Sigmoid colon (tissue), 7 donors: ENCODE measurements around the gene CNNM2. TPM values are rescaled to one million over a fixed set of nuclear protein-coding genes. Genes with fewer than 3 reads are reported as not detected.

Experiments
- DNase-seq: peaks from one replicate; pipeline ENCODE4 v3.0.0-alpha.2; 2019
- H3K27ac ChIP-seq, 4 donors: fragments of 200-600 bp; sonication (generic); one replicate each; pipeline ENCODE4 v1.5.1; 2016 to 2019; ENCODE audit warnings: mild to moderate bottlenecking in 1 of 4
- H3K27me3 ChIP-seq, 3 donors: fragments of 200-600 bp; sonication (generic); one replicate each; pipeline ENCODE4 v1.5.1; 2019; ENCODE audit warnings: mild to moderate bottlenecking in 1 of 3
- H3K36me3 ChIP-seq, 4 donors: fragments of 200-600 bp; sonication (generic); one replicate each; pipeline ENCODE4 v1.5.1; 2016 to 2019
- H3K4me1 ChIP-seq, 4 donors: fragments of 200-600 bp; sonication (generic); one replicate each; pipeline ENCODE4 v1.5.1; 2017 to 2019
- H3K4me3 ChIP-seq, 4 donors: fragments of 200-600 bp; sonication (generic); one replicate each; pipeline ENCODE4 v1.5.1; 2017 to 2019; ENCODE audit warnings: mild to moderate bottlenecking in 2 of 4, moderate library complexity in 1 of 4
- H3K9me3 ChIP-seq, 4 donors: fragments of 200-600 bp in 3 of 4; sonication (generic) in 3 of 4; one replicate each; pipeline versions ENCODE4 v1.5.1 to v1.6.1; 2013 to 2019
- CTCF ChIP-seq, 4 experiments: fragments of 450-650 bp in 3 of 4; fragments of 200-600 bp in 1 of 4; IDR thresholded peaks; one replicate each; pipeline ENCODE4 v1.5.1; 2016 to 2019; ENCODE audit warnings: antibody characterized with exemption in 4 of 4, mild to moderate bottlenecking in 3 of 4, moderate library complexity in 2 of 4
- EP300 ChIP-seq, 4 donors: sonication (generic); formaldehyde crosslinking; IDR thresholded peaks; one replicate each; pipeline ENCODE4 v1.6.1; 2017; ENCODE audit warnings: antibody characterized with exemption in 4 of 4
- POLR2A ChIP-seq, 2 donors: fragments of 450-650 bp; IDR thresholded peaks; one replicate each; pipeline ENCODE4 v1.6.1; 2016; ENCODE audit warnings: antibody characterized with exemption in 2 of 2, mild to moderate bottlenecking in 2 of 2, moderate library complexity in 2 of 2
- POLR2AphosphoS5 ChIP-seq, 4 donors: sonication (generic); formaldehyde crosslinking; IDR thresholded peaks; one replicate each; pipeline ENCODE4 v1.6.1; 2017; ENCODE audit warnings: antibody characterized with exemption in 4 of 4
- WGBS, 2 donors: extraction: QIAGEN DNeasy Blood & Tissue Kit; methylation state at CpG; one replicate each; pipeline ENCODE4 v1.1.7; 2013; 5-methylcytosine and 5-hydroxymethylcytosine counted together
- intact Hi-C: fragments of 100-400 bp; cut with DNase I; formaldehyde crosslinking; loops from one replicate; pipeline ENCODE4 v1.15.1; 2023
- polyA plus RNA-seq, 3 donors: library from polyadenylated mRNA; stranded (reverse); fragments of 200-250 nt; gene quantifications; one replicate each; pipeline ENCODE4 v1.2.3, GENCODE V29; 2013
- total RNA-seq, 4 donors: library from RNA; depleted of rRNA; stranded (reverse); fragments of >200 nt; gene quantifications; one replicate each; pipeline ENCODE4 v1.1.0, GENCODE V29; 2016
- donor health status: healthy with polysubstance abuse.
- donor health status: Bipolar disorder and iron deficiency.
- donor health status: healthy.

The CNNM2 gene
- total and polyA plus RNA-seq, 7 donors, result 2.4 to 11.1 (median 5.8) TPM

- H3K27me3 ChIP-seq, result no peaks in the 10 kb centered on the region
- no peaks in the 10 kb centered on the region for H3K9me3 ChIP-seq
- no peak overlapping the region for H3K27ac ChIP-seq
- TF ChIP-seq CTCF (IDR thresholded peaks at IDR 0.05) (no peak), POLR2AphosphoS5 (IDR thresholded peaks at IDR 0.05) (no peak), POLR2A (IDR thresholded peaks at IDR 0.05) (no peak), EP300 (IDR thresholded peaks at IDR 0.05) (no peak)
- peaks cover 0 to 36% (median 0%) of the 10 kb centered on the region in 4 donors for H3K36me3 ChIP-seq
- H3K4me1 ChIP-seq, result no peaks in the 10 kb centered on the region
- H3K4me3 ChIP-seq, result no peak overlapping the region
- intact Hi-C loops, result no loop called here
- no peak for DNase-seq
- 76 to 88% methylated on average over 4 of the region's 4 CpGs for WGBS, 2 donors
Measured at GRCh38 chr10:102894466-102895213, 23.5 kb upstream of the CNNM2 start.

GRCh38 chr10:102900006-102900405 lies 18.1 kb upstream of the CNNM2 start:
- Histone ChIP-seq H3K27me3 (no peaks in the 10 kb centered on the region), H3K9me3 (no peaks in the 10 kb centered on the region), H3K27ac (no peak overlapping the region), H3K4me3 (no peak overlapping the region), H3K4me1 (no peaks in the 10 kb centered on the region), H3K36me3 (peaks cover 0 to 6% (median 0%) of the 10 kb centered on the region in 4 donors)
- DNase-seq, result no peak
- TF ChIP-seq POLR2AphosphoS5 (IDR thresholded peaks at IDR 0.05), result no peak
- no peak for TF ChIP-seq POLR2A (IDR thresholded peaks at IDR 0.05)
- no peak for TF ChIP-seq CTCF (IDR thresholded peaks at IDR 0.05)
- no peak for TF ChIP-seq EP300 (IDR thresholded peaks at IDR 0.05)
- WGBS, 2 donors, result 78 to 94% methylated on average over 3 of the region's 3 CpGs
- intact Hi-C loops, result loop anchor here (5.0 kb wide), 1 partner anchor 63 kb away; the partner anchor contains the start of gene CYP17A1

- H3K36me3 ChIP-seq, result no peaks in the 10 kb centered on the region
Measured at GRCh38 chr10:102904346-102904745, 13.7 kb upstream of the CNNM2 start.

GRCh38 chr10:102906507-102906906 lies 11.6 kb upstream of the CNNM2 start:
- Histone ChIP-seq H3K4me1 (no peaks in the 10 kb centered on the region), H3K9me3 (no peaks in the 10 kb centered on the region), H3K36me3 (no peaks in the 10 kb centered on the region), H3K27me3 (no peaks in the 10 kb centered on the region), H3K4me3 (no peak overlapping the region), H3K27ac (no peak overlapping the region)
- intact Hi-C loops, result no loop called here
- WGBS, 2 donors, result 88 to 89% methylated on average over 4 of the region's 4 CpGs
- no peak for DNase-seq
- TF ChIP-seq POLR2A (IDR thresholded peaks at IDR 0.05) (no peak), POLR2AphosphoS5 (IDR thresholded peaks at IDR 0.05) (no peak), CTCF (IDR thresholded peaks at IDR 0.05) (no peak), EP300 (IDR thresholded peaks at IDR 0.05) (no peak)

More at GRCh38 chr10:102904346-102904745, 13.7 kb upstream of the CNNM2 start:
- H3K27me3 ChIP-seq, result no peaks in the 10 kb centered on the region
- H3K27ac ChIP-seq, result no peak overlapping the region
- intact Hi-C loops, result loop anchor here (5.0 kb wide), 1 partner anchor 67 kb away; the partner anchor contains the start of gene CYP17A1
- no peak for TF ChIP-seq POLR2A (IDR thresholded peaks at IDR 0.05)
- H3K9me3 ChIP-seq, result no peaks in the 10 kb centered on the region
- H3K4me1 ChIP-seq, result no peaks in the 10 kb centered on the region
- no peak overlapping the region for H3K4me3 ChIP-seq
- no peak for DNase-seq

GRCh38 chr10:102914781-102915180 lies 3.3 kb upstream of the CNNM2 start:
- DNase-seq, result no peak
- TF ChIP-seq CTCF (IDR thresholded peaks at IDR 0.05) (no peak), POLR2AphosphoS5 (IDR thresholded peaks at IDR 0.05) (no peak), EP300 (IDR thresholded peaks at IDR 0.05) (no peak), POLR2A (IDR thresholded peaks at IDR 0.05) (no peak)
- H3K4me1 ChIP-seq, result peaks cover 0 to 24% (median 16%) of the 10 kb centered on the region in 4 donors
- intact Hi-C loops, result no loop called here
- no peaks in the 10 kb centered on the region for H3K36me3 ChIP-seq
- WGBS, 2 donors, result 45 to 80% methylated on average over 1 of the region's 1 CpG
- no peaks in the 10 kb centered on the region for H3K9me3 ChIP-seq
- no peak overlapping the region for H3K4me3 ChIP-seq
- H3K27me3 ChIP-seq, result no peaks in the 10 kb centered on the region
- no peak overlapping the region for H3K27ac ChIP-seq
